ENCODE data around the gene GPR12.
"Not testable (repeated sequence)": the region's sequence is repeated elsewhere in the genome, so short reads cannot be mapped to it uniquely, and the experiment has no call there.

GPR12 gene

GRCh38 chr13:26760832-26761582 lies 421 bp upstream of the GPR12 start:
- no peak overlapping the region for H3K4me3 ChIP-seq (ENCODE audit: low read length)
- no peak for TF ChIP-seq ZNF274 (IDR thresholded peaks at IDR 0.05; ENCODE audit: low read depth, low read length)

- no peak overlapping the region for H3K4me3 ChIP-seq (ENCODE audit: low read length)
- no peak for TF ChIP-seq ZNF274 (IDR thresholded peaks at IDR 0.05; ENCODE audit: low read depth, low read length)
These were observed 1.2 kb downstream of the GPR12 start for GRCh38 chr13:26759249-26759906.

DNA sequence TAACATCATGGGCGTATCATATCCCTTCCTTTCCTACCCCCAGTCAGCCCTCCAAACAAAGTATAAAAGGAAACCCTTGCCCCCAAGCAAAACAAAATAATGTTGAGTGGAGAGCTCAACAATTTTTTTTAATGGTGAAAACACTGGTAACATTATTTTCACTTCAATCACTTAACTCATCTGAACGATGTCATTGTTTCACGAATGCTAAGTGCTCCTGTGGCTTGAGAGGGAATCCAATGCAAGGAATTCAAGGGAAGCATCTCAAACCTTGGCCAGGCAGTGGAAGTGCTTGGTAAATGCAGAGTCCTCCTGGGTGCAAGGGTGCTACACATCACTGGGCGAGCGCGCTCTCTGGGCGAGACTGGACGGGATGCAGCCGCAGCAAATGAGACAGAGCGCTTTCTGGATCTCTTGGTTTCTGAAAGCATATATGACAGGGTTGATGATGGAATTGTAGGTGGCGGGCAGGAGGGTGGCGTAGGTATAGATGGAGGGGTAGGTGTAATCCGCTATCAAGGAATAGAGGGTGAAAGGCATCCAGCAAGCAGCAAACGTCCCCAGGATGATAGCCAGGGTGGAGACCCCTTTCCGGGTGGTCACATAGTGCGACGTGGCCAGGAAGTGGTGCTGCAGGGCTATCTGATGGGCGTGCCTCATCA lies 2.0 kb downstream of the GPR12 start:
- no peak overlapping the region for H3K4me3 ChIP-seq (ENCODE audit: low read length)
- no peak for TF ChIP-seq ZNF274 (IDR thresholded peaks at IDR 0.05; ENCODE audit: low read depth, low read length)

GRCh38 chr13:26756961-26757360 lies 3.6 kb downstream of the GPR12 start:
- no peak for TF ChIP-seq ZNF274 (IDR thresholded peaks at IDR 0.05; ENCODE audit: low read depth, low read length)

DNA sequence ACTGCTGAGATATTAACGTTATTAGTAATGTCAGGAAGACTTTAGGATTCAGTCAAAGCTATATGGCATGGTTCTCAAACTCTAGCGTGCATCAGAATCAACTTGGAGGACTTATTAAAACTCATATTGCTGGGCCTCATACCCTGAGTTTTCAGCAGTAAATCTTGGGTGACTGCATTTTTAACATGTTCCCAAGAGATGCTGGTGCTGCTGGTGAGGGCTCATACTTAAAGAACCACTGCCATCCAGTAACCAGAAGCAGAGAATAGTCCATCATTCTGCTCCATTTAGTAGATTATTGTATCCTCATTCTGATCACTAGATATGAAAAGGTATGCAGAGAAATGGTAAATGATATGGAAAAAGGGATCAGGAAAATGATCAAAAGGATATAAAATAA lies 7.9 kb downstream of the GPR12 start:
- TF ChIP-seq ZNF274 (IDR thresholded peaks at IDR 0.05; ENCODE audit: low read depth, low read length): no peak
- no peak overlapping the region for H3K4me3 ChIP-seq (ENCODE audit: low read length)

More at GRCh38 chr13:26756961-26757360, 3.6 kb downstream of the GPR12 start:
- H3K4me3 ChIP-seq (ENCODE audit: low read length): no peak overlapping the region

GRCh38 chr13:26749905-26750304 lies 10.7 kb downstream of the GPR12 start:
- TF ChIP-seq ZNF274 (IDR thresholded peaks at IDR 0.05; ENCODE audit: low read depth, low read length): no peak
- H3K4me3 ChIP-seq (ENCODE audit: low read length): no peak overlapping the region

- TF ChIP-seq ZNF274 (IDR thresholded peaks at IDR 0.05; ENCODE audit: low read depth, low read length): no peak
- H3K4me3 ChIP-seq (ENCODE audit: low read length): no peak overlapping the region
These were observed 11.3 kb downstream of the GPR12 start for GRCh38 chr13:26749285-26749684.

DNA sequence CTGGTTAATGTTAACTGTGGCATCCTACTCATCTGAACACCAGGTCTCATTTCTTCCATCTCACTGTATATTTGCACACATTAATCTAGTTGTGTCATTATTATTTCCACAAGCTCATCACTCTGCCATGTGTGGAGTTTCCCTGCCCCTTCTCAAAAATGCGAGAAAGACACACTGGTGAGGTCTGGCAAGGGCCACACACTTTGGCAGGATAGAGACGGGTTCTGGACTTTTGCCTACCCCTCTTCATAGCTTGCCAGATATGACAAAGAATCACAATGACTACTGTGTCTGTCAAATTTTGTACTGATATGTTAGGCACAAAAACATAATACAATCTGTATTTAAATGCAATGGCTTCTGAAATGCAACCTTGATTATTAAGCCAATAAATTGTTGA lies 12.9 kb downstream of the GPR12 start:
- H3K4me3 ChIP-seq (ENCODE audit: low read length): no peak overlapping the region
- TF ChIP-seq ZNF274 (IDR thresholded peaks at IDR 0.05; ENCODE audit: low read depth, low read length): no peak

- TF ChIP-seq ZNF274 (IDR thresholded peaks at IDR 0.05; ENCODE audit: low read depth, low read length): no peak
- H3K4me3 ChIP-seq (ENCODE audit: low read length): no peak overlapping the region
These were observed 16.6 kb downstream of the GPR12 start for GRCh38 chr13:26743971-26744370.

- TF ChIP-seq ZNF274 (IDR thresholded peaks at IDR 0.05; ENCODE audit: low read depth, low read length): no peak
- no peak overlapping the region for H3K4me3 ChIP-seq (ENCODE audit: low read length)
These were observed 17.8 kb downstream of the GPR12 start for GRCh38 chr13:26742691-26743358.

- no peak overlapping the region for H3K4me3 ChIP-seq (ENCODE audit: low read length)
- TF ChIP-seq ZNF274 (IDR thresholded peaks at IDR 0.05; ENCODE audit: low read depth, low read length): no peak
These were observed 24.9 kb downstream of the GPR12 start for GRCh38 chr13:26735677-26736076.

GRCh38 chr13:26727633-26728032 lies 33.0 kb downstream of the GPR12 start:
- no peak overlapping the region for H3K4me3 ChIP-seq (ENCODE audit: low read length)
- no peak for TF ChIP-seq ZNF274 (IDR thresholded peaks at IDR 0.05; ENCODE audit: low read depth, low read length)

DNA sequence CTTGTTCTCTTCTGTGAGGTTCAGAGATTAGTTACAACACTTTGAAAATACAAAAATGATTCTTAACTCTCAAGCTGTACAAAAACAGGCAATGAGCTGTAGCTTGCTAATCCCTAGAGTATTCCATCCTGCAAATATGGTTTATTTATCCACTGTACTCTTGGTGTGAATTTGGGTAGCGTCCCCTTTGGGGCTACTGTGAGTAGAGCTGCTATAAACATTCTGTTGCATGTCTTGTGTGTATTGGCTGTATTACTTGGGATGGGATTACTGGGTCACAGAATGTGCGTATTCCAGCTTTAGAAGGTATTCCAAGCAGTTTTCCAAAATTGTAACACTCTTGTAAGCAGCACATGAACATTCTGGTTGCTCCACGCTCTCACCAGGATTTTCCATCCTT lies 33.5 kb downstream of the GPR12 start:
- no peak overlapping the region for H3K4me3 ChIP-seq (ENCODE audit: low read length)
- TF ChIP-seq ZNF274 (IDR thresholded peaks at IDR 0.05; ENCODE audit: low read depth, low read length): no peak

DNA sequence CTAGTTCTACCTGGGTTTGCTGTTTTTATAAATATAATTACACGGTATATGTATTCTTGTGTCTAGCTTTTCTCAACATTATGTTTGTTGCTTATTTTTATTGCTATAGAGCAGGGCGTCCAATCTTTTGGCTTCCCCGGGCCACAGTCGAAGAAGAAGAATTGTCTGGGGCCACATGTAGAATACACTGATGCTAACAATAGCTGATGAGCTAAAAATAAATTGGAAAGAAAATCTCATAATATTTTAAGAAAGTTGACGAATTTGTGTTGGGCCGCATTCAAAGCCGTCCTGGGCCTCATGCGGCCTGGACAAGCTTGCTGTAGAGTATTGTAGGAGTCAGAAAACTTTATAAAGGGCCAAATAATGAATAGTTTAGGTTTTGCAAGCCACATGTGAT lies 33.9 kb downstream of the GPR12 start:
- no peak overlapping the region for H3K4me3 ChIP-seq (ENCODE audit: low read length)
- TF ChIP-seq ZNF274 (IDR thresholded peaks at IDR 0.05; ENCODE audit: low read depth, low read length): no peak

- not testable (repeated sequence) for H3K4me3 ChIP-seq (ENCODE audit: low read length)
These were observed 37.0 kb downstream of the GPR12 start for GRCh38 chr13:26723620-26724019.
